Measurements from ENCODE around the gene ZNF550.

- TF ChIP-seq POLR2AphosphoS5 (IDR thresholded peaks at IDR 0.05; ENCODE audit: low read depth): no peak
- TF ChIP-seq CTCF (IDR thresholded peaks at IDR 0.05; ENCODE audit: insufficient read depth, low read length): no peak
Measured at GRCh38 chr19:57537953-57538547, 21.6 kb downstream of the ZNF550 start.
